ENCODE results near the gene GLRX.

DNA sequence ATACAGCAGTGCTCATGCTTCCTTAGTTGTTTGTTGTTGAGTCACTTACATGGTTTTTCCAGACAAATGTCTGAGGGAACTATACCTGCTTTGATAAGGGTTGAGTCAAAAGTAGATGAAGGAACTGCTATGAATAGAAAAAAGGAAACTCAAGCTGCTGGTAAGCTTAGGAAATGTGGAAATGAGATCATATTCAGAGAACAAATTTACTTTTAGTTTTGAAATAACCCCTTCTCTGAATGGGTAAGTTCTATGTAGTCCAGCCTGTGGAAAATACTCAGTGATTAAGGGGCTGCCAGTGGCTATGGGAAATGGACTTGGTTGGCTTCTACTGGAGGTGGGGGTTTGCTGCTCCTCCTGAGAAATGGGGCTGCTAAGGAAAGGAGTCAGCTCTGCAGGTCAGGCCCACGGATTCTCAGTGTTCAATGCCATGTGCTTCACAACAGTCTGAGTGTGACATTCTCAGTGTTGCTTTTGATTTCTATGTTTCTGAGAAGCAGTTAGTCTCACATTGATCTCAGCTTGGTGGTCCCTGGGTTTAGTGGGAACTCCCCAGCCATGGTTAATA, 47.7 kb upstream of the GLRX start:
- TF ChIP-seq CTCF (IDR thresholded peaks at IDR 0.05) (no peak), POLR2A (IDR thresholded peaks at IDR 0.05) (no peak), POLR2AphosphoS5 (IDR thresholded peaks at IDR 0.05; ENCODE audit: insufficient read depth in 1 of 2, low read depth in 1 of 2) (no peak)

Measured in vagina (tissue), 2 donors.